Breast epithelium (tissue), 3 donors: ENCODE measurements around the gene TENM4.

Experiments used
- CTCF ChIP-seq, 3 donors: fragments of 450-650 bp; IDR thresholded peaks; one replicate each; pipeline ENCODE4 v1.5.1; 2016 to 2017; ENCODE audit warnings: antibody characterized with exemption in 3 of 3, mild to moderate bottlenecking in 3 of 3, moderate library complexity in 3 of 3
- POLR2A ChIP-seq: fragments of 450-650 bp; IDR thresholded peaks from one replicate; pipeline ENCODE4 v1.6.1; 2016; ENCODE audit warnings: antibody characterized with exemption, mild to moderate bottlenecking, moderate library complexity
- POLR2AphosphoS5 ChIP-seq, 3 donors: sonication (generic); formaldehyde crosslinking; IDR thresholded peaks; one replicate each; pipeline ENCODE4 v1.6.1; 2017; ENCODE audit warnings: antibody characterized with exemption in 3 of 3

- TF ChIP-seq CTCF (IDR thresholded peaks at IDR 0.05) (no peak), POLR2AphosphoS5 (IDR thresholded peaks at IDR 0.05) (no peak), POLR2A (no peak)
Measured at GRCh38 chr11:78652843-78653239, 788.0 kb downstream of the TENM4 start.
